Aorta (tissue), 5 donors: Measurements from ENCODE around the gene CFAP54. TPM values are rescaled to one million over a fixed set of nuclear protein-coding genes. Genes with fewer than 3 reads are reported as not detected.
A peak's percentile ranks its signal among the peaks of the same experiment; 100 is the strongest.

ENCODE experiments used
- ATAC-seq: fragments of 200-7000 bp; cut with Tn5 transposase; one replicate; pipeline ENCODE4 v1.9.1; 2022; ENCODE audit warnings: moderate library complexity; ENCODE audit not compliant: low FRiP score
- DNase-seq, 2 donors: peaks; one replicate each; pipeline ENCODE4 v3.0.0-alpha.2; 2020
- H3K27ac ChIP-seq, 2 donors: one replicate each; pipeline ENCODE4 v1.5.1; 2013; ENCODE audit warnings: low read length in 2 of 2, mild to moderate bottlenecking in 2 of 2, moderate library complexity in 2 of 2, control low read depth in 1 of 2, inconsistent platforms in 1 of 2, low read depth in 1 of 2
- H3K27me3 ChIP-seq, 2 donors: one replicate each; pipeline ENCODE4 v1.6.1; 2013; ENCODE audit warnings: control low read depth in 1 of 2, low read length in 1 of 2, mild to moderate bottlenecking in 1 of 2, moderate library complexity in 1 of 2; ENCODE audit not compliant: insufficient read depth in 2 of 2, control insufficient read depth in 1 of 2
- H3K36me3 ChIP-seq, 2 donors: one replicate each; pipeline ENCODE4 v1.6.1; 2013; ENCODE audit warnings: control low read depth in 1 of 2, low read length in 1 of 2, mild to moderate bottlenecking in 1 of 2; ENCODE audit not compliant: insufficient read depth in 2 of 2, control insufficient read depth in 1 of 2
- H3K4me1 ChIP-seq, 2 donors: one replicate each; pipeline ENCODE4 v1.6.1; 2013; ENCODE audit warnings: low read length in 2 of 2, control low read depth in 1 of 2, mild to moderate bottlenecking in 1 of 2, moderate library complexity in 1 of 2; ENCODE audit not compliant: insufficient read depth in 2 of 2, control insufficient read depth in 1 of 2
- H3K4me3 ChIP-seq, 2 donors: one replicate each; pipeline ENCODE4 v1.5.1; 2013; ENCODE audit warnings: low read length in 2 of 2, control low read depth in 1 of 2, mild to moderate bottlenecking in 1 of 2
- H3K9me3 ChIP-seq: one replicate; pipeline ENCODE4 v1.6.1; 2013; ENCODE audit warnings: mild to moderate bottlenecking, low read length; ENCODE audit not compliant: control insufficient read depth
- WGBS, 2 donors: extraction: QIAGEN DNeasy Blood & Tissue Kit; methylation state at CpG; one replicate each; pipeline ENCODE4 v1.1.7; 2013; 5-methylcytosine and 5-hydroxymethylcytosine counted together
- intact Hi-C, 2 donors: fragments of 100-400 bp; cut with DNase I; formaldehyde crosslinking; loops; one replicate each; pipeline versions ENCODE4 v1.14.2 to v1.15.0; 2022
- polyA plus RNA-seq, 2 donors: library from polyadenylated mRNA; stranded (reverse); fragments of 200-250 nt; gene quantifications; one replicate each; pipeline ENCODE4 v1.2.3, GENCODE V29; 2013
- total RNA-seq, 2 donors: library from RNA; stranded (reverse); fragmentation: NEBNext Ultra II Directional; extraction: Animal tissue kit (Norgen Biotek cat#: 25700); gene quantifications; one replicate each; pipeline ENCODE4 v1.2.1, GENCODE V29; 2021
- donor health status: healthy with polysubstance abuse.
- donor health status: Bipolar disorder and iron deficiency.
- donor health status: DM: no; HTN: no; CAD: no.
- donor health status: DM: no; HTN: no; CAD: no.
- donor health status: DM: yes; HTN: yes; CAD: no.

Gene CFAP54
- total and polyA plus RNA-seq, 4 donors, result 0.15 to 2.2 (median 0.91) TPM; not detected in 1

DNA sequence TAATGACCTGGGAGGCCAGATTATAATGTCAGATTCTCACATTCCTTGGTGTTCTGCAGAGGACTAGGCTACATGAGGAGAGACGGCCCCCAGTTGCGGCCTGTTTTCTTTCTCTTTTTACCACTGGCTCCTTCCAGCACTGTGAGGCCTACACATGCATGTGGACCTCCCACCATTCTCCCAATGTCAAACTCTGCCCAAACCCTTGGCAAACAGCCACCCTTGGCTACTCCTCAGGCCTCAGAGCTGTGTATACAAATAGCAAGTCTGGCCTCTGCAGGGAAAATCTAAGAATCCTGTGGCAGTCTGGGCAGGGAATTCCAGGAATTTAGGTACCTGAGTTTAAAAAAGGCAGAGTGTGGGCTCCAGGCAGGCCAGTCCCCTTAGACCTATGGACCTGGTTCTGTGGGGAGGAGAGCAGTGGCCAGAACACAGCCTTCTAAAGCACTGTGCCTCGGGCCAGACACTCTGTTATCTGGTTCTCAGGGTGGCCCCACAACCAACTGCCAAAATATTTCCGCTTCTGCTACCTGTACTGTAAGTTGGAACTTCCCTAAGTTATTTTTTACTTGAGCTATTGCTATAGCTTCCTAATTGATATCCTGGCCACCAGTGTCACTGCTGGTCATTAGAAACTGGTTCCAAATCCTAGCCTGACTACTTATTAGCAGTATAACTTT, 397.8 kb downstream of the CFAP54 start:
- DNase-seq (no peak), ATAC-seq (no peak)
- Histone ChIP-seq H3K9me3 (peaks cover 1% of the 10 kb centered on the region), H3K4me3 (no peak overlapping the region), H3K27ac (no peak overlapping the region), H3K4me1 (no peaks in the 10 kb centered on the region), H3K27me3 (no peaks in the 10 kb centered on the region), H3K36me3 (no peaks in the 10 kb centered on the region)
- WGBS, 2 donors, result 13 to 19% methylated on average over 4 of the region's 4 CpGs
- intact Hi-C loops, result no loop called here

DNA sequence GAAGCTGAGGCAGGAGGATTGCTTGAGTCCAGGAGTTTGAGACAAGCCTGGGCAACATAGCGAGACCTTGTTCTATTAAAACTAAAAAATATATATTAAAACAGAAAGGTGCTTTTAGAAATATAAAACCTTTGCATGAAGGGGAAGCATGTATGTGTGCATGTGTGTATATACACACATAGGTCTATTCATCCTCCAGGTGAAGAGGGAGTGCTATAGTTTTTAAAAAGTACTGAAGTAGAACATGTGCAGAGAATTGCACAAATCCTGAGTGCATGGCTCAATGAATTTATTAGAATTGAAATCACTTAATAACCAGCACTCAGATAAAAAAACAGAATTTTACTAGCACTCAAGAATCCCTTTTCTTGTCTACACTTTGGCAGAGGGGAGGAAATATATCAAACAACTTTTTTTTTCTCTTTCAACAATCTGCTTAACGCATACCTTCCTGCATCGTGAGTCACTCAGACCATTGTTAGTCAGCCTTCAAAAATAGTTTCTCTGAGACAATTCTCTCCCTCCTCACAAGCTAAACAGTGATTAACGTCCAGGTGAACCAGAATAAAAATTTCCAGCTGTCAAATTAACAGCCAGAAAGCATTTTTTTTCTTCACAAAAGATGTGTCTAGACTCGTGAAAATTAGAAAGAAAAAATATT, 400.0 kb downstream of the CFAP54 start:
- H3K27ac ChIP-seq, result no peak overlapping the region
- DNase-seq, result no peak
- H3K27me3 ChIP-seq, result no peaks in the 10 kb centered on the region
- H3K36me3 ChIP-seq, result no peaks in the 10 kb centered on the region
- no peaks in the 10 kb centered on the region for H3K4me1 ChIP-seq
- WGBS, 2 donors, result 23 to 29% methylated on average over 5 of the region's 5 CpGs
- intact Hi-C loops, result no loop called here
- H3K9me3 ChIP-seq, result no peaks in the 10 kb centered on the region
- ATAC-seq, result no peak
- no peak overlapping the region for H3K4me3 ChIP-seq

DNA sequence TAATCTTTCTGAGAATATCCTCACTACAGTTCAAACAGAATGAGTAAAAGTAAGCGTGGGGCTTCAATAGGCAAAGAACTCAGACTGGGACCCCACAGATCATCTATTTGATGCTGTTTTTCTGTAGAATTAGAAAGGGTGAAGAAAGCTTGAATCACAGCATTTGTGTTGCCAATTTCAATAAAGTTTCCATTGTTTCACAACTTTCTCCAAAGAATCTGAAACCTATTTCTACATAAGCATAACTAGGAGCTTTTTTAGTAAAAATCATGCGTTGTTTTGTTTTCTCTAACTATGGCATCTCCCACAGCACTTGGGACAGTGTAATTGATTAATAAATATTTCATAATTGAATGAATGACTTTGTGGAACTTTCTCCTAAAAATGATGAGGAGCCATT, 401.0 kb downstream of the CFAP54 start:
- no peaks in the 10 kb centered on the region for H3K36me3 ChIP-seq
- no peak for DNase-seq
- no peak overlapping the region for H3K4me3 ChIP-seq
- H3K9me3 ChIP-seq, result no peaks in the 10 kb centered on the region
- intact Hi-C loops, result no loop called here
- no peak overlapping the region for H3K27ac ChIP-seq
- H3K27me3 ChIP-seq, result no peaks in the 10 kb centered on the region
- ATAC-seq, result no peak
- 90 to 94% methylated on average over 2 of the region's 2 CpGs for WGBS, 2 donors
- H3K4me1 ChIP-seq, result no peaks in the 10 kb centered on the region

DNA sequence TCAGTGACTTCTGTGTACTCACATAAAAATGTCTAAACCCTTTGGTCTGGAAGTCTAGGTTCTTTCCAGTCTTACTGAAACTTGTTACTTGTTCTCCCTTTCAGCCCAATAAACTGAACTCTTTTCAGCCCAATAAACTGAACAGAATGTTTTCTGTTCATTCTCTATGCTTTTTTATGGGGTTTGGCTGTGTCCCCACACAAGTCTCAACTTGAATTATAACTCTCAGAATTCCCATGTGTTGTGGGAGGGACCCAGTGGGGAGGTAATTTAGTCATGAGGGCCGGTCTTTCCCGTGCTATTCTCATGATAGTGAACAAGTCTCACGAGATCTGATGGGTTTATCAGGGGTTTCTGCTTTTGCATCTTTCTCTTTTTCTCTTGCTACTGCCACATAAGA, 402.7 kb downstream of the CFAP54 start:
- ATAC-seq (no peak), DNase-seq (no peak)
- Histone ChIP-seq H3K36me3 (no peaks in the 10 kb centered on the region), H3K27ac (no peak overlapping the region), H3K4me3 (no peak overlapping the region), H3K27me3 (no peaks in the 10 kb centered on the region), H3K4me1 (no peaks in the 10 kb centered on the region), H3K9me3 (no peaks in the 10 kb centered on the region)
- intact Hi-C loops, result no loop called here
- 56 to 57% methylated on average over 3 of the region's 3 CpGs for WGBS, 2 donors

DNA sequence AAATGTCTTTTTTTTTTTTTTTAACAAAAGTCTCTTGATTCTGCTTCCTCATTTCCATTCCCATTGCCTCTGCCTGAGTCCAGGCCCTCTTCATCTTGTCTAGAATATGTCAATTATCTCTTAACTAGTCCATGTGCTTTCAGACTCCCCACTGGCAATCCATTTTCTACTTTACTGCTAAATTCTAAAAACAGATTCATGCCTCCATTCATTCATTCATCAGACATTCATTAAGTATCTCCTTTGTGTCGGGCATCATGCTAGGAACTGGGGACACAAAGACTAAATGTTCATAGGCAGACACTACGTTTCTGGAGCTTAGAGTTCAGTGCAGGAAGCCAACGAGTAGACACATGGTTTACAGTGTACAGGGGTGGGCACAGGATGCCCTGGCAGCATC, 408.0 kb downstream of the CFAP54 start:
- Histone ChIP-seq H3K27me3 (no peaks in the 10 kb centered on the region), H3K4me1 (no peaks in the 10 kb centered on the region), H3K4me3 (no peak overlapping the region), H3K36me3 (no peaks in the 10 kb centered on the region), H3K27ac (no peak overlapping the region), H3K9me3 (no peaks in the 10 kb centered on the region)
- ATAC-seq (no peak), DNase-seq (no peak)
- intact Hi-C loops, result no loop called here
- 71 to 78% methylated on average over 3 of the region's 3 CpGs for WGBS, 2 donors

DNA sequence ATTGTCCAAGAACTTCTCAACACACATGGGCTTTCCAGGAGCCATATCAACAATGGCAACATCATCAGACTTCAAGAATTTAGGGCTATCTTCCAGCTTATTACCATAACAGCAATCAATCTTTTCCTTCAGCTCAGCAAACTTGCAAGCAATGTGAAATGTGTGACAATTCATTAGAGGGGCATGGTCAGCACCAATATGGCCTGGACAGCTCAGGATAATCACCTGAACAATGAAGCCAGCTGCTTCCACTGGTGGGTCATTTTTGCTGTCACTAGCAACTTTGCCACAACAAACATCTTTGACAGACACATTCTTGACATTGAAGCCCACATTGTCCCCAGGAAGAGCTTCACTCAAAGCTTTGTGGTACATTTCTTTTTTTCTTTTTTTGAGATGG, 411.8 kb downstream of the CFAP54 start:
- Histone ChIP-seq H3K9me3 (no peaks in the 10 kb centered on the region), H3K4me3 (no peak overlapping the region), H3K27ac (no peak overlapping the region), H3K27me3 (no peaks in the 10 kb centered on the region), H3K36me3 (no peaks in the 10 kb centered on the region), H3K4me1 (no peaks in the 10 kb centered on the region)
- ATAC-seq (no peak), DNase-seq (no peak)
- intact Hi-C loops, result no loop called here

DNA sequence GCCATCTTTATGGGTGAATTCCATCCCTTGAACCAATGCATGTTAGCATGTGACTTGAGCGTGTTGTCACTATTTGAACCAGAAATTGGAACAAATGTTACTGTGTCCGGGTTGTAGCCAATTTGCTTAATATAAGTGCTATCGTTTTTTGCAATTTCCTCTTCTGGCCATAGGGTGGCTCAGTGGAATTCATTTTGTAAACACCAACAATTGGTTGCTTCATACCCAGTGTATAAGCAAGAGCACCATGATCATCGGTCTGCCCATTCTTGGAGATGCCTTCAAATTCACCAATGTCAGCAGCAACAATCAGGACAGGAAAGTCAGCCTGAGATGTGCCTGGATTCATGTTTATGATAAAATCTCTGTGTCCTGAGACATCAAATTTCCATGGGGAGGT, 412.7 kb downstream of the CFAP54 start:
- H3K4me3 ChIP-seq, result no peak overlapping the region
- 81 to 84% methylated on average over 4 of the region's 4 CpGs for WGBS, 2 donors
- ATAC-seq, result no peak
- no peaks in the 10 kb centered on the region for H3K9me3 ChIP-seq
- no peaks in the 10 kb centered on the region for H3K4me1 ChIP-seq
- H3K27me3 ChIP-seq, result no peaks in the 10 kb centered on the region
- no peak overlapping the region for H3K27ac ChIP-seq
- intact Hi-C loops, result no loop called here
- no peak for DNase-seq
- H3K36me3 ChIP-seq, result no peaks in the 10 kb centered on the region

DNA sequence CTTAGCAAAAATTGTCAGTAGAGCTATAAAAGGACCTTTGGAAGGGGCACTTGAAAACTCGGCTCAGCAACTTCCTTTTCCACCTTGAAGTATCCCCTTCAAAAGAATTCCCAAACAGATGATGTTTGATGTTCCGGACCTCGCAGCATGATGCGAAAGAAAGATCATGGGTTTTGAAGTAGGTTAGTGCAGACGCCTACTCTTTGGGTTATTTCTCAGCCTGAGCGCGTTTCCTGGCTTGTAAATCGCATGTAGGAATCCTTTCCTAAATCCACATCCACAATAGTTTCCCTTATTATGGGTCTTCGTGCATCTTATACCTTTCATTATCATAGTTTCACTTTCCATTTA, 417.1 kb downstream of the CFAP54 start:
- 24 to 27% methylated on average over 9 of the region's 9 CpGs for WGBS, 2 donors
- H3K9me3 ChIP-seq, result no peaks in the 10 kb centered on the region
- H3K4me1 ChIP-seq, result peaks cover 0 to 3% of the 10 kb centered on the region in 2 donors
- H3K27ac ChIP-seq, result no peak overlapping the region
- intact Hi-C loops, result no loop called here
- DNase-seq (no peak), ATAC-seq (peak; percentile 8)
- H3K36me3 ChIP-seq, result no peaks in the 10 kb centered on the region
- H3K4me3 ChIP-seq, result peak overlapping the region; percentile 87 to 88
- H3K27me3 ChIP-seq, result no peaks in the 10 kb centered on the region
